Erythroblast (primary cell): ENCODE data around the gene GORASP2.

Experiments
- DNase-seq, 2 experiments: peaks; one replicate each; lab custom pipeline; 2025; lab: John Stamatoyannopoulos, UW
- GATA1 ChIP-seq: IDR thresholded peaks from 2 replicates; pipeline ENCODE4 v1.6.1; 2011; ENCODE audit warnings: low read depth, mild to moderate bottlenecking, control low read depth, low read length, moderate library complexity
- POLR2A ChIP-seq: IDR thresholded peaks from 2 replicates; pipeline ENCODE4 v1.6.1; 2011; ENCODE audit warnings: mild to moderate bottlenecking, low read length

GORASP2 gene

DNA sequence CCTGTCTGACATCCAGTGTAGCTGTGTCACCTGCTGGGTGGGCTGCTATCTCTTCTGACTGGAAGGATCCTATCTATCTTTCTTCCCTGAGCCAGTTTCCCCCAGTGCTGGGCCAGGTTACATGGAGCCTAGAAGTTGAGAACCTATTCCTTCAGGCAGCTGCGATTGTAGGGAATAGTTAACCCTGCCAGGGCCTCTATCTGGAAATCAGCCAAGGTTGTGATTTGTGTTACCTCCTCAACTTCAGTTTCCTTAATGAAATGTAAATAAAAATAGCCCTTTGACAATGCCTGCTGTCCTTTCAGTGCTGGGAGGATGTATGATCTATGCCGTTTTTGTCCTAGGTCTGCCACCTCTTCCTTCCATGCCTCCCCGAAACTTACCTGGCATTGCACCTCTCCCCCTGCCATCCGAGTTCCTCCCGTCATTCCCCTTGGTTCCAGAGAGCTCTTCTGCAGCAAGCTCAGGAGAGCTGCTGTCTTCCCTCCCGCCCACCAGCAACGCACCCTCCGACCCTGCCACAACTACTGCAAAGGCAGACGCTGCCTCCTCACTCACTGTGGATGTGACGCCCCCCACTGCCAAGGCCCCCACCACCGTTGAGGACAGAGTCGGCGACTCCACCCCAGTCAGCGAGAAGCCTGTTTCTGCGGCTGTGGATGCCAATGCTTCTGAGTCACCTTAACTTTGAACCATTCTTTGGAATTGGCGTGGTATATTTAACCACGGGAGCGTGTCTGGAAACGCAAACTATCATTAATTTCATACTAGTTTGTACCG, 36.6 kb downstream of the GORASP2 start:
- TF ChIP-seq POLR2A, result no peak
- TF ChIP-seq GATA1, result no peak
- no peak for DNase-seq

DNA sequence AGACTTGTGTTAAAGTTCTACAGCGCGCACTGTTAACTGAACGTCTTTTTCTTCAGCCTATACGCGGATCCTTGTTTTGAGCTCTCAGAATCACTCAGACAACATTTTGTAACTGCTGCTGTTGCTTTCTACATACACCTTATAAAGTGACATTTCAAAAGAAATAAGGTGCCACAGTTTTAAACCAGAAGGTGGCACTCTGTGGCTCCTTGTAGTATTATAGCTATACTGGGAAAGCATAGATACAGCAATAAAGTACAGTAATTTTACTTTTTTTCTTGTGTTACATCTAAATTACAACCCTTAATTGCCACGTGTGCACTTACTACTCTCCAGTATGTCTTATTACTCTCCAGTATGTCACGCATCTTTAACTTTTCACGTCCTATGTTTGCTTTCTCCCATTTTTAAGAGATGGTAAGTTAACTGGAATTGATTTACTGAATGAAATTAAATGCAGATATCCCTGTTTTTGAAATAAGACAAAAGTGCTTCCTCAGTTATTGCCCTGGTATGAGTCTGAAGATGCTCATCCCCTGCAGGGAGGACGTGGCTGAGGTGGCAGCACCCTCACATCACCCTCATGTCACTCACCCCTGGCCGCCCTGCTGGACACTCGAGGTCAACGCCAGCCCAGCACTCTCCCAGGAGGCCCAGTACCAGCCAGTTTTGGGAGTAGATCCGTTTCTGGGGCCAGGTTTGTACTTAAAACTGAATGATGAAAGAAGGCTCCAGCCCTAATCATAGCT, 37.8 kb downstream of the GORASP2 start:
- no peak for TF ChIP-seq GATA1
- no peak for TF ChIP-seq POLR2A
- DNase-seq, result peak; percentile 35 to 39

DNA sequence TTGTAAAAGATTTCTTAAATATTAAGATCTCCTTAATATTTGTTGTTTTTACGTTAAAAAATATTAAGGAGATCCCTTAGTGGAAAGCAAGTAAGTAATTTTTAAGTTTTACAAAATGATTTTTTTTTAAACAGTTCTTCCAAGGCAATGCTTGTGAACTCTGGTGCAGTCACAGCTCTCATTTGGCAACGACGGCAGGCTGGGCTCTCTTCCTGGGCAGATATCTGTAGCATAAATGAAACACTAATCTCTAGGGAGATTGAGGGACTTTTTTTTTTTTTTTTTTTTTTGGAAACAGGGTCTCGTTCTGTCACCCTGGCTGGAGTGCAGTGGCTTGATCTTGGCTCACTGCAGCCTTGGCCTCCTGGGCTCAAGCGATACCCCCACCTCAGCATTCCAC, 38.5 kb downstream of the GORASP2 start:
- TF ChIP-seq POLR2A (no peak), GATA1 (no peak)
- no peak for DNase-seq

DNA sequence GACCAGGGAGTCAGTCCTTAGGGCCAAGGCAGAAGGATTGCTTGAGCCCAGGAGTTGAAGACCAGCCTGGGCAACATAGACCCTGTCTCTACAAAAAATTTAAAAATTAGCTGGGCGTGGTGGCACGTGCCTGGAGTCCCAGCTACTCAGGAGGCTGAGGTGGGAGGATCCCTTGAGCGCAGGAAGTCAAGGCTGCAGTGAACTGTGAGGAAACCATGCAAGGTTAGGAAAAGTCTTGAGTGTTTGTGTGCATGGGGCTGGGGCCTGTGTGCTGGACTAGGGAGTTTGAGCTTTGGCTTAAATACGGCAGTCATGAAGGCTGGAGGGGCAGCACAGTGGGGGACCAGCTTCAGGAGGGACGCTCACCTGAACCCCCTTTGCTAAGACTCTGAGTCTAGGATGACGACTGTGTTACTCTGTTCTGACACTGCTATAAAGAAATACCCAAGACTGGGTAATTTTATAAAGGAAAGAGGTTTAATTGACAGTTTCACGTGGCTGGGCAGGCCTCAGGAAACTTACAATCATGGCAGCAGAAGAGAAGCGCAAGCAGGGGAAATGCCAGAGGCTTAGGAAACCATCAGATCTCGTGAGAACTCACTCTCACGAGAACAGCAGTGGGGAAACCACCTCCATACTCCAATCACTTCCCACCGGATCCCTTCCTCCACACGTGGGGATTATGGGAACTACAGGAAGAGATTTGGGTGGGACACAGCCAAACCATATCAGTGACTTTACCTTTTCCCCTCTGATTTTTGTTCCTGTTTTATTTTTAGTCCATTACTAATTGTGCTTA, 39.4 kb downstream of the GORASP2 start:
- TF ChIP-seq POLR2A, result no peak
- TF ChIP-seq GATA1, result no peak
- DNase-seq, result no peak

DNA sequence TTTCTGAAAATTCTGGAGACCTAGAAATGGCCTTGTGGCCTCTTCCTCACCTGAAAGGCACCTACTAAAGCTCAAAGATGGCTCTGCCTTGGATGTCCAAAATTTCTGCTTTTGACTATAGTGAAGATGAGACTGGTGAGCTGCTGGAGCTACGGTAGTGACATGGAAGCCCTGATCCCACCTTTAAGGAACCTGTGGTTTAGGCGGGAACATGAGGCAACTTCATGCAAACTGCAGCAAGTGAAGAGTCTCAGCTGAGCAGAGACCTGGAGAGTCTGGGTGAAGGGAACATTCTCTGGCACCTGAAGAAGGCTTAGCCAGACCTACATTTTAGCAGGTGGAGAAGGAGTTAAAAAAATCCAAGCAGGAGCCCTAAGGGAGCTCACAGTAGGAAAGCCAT, 40.0 kb downstream of the GORASP2 start:
- TF ChIP-seq POLR2A, result no peak

DNA sequence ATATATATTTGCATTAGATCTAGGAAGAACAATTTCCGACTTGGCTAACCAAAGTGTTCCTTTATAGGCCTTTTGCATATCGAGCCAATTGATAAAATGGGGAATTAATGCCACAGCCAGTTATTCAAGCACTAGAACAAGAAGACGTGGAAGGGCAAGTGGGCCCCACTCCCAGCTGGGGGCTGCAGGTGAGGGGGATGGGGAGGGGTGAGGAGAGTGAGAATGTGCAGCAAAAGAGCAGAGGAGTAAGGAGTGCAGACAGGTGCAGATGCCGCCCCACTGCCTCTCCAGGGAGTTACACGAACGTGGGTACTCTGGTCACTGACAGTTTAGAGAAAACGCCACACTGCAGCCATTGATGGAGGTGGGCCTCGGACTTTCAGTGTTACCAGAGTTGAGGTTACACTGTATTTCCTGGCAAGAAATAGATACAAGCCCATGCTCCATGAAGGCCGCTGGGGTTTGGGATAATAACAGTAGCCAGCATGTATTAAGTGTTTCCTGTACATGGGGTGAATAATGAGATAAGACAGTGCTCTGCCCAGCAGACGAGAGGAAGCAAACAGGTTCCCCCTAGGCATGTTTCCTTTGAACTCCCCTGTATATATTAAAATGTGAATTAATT, 40.9 kb downstream of the GORASP2 start:
- TF ChIP-seq GATA1 (no peak), POLR2A (no peak)
- no peak for DNase-seq

More for the DNA sequence above, 40.0 kb downstream of the GORASP2 start:
- no peak for DNase-seq

DNA sequence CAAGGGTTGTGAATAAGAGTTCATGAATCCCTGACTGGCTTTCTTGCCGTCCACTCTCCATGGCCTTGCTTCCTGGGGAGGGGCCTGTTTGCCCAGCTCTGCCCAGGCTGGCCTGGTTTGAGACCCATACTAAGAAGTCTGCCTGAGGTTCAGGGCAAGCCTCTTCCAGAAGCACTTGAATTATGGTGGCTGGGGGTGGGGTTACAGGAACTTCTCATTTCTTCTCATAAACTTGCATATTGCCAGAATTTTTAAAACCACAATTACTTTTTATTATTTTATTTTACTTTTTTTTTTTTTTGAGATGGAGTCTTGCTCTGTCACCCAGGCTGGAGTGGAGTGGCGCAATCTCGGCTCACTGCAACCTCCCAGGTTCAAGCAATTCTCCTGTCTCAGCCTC, 42.0 kb downstream of the GORASP2 start:
- TF ChIP-seq POLR2A (no peak), GATA1 (no peak)

DNA sequence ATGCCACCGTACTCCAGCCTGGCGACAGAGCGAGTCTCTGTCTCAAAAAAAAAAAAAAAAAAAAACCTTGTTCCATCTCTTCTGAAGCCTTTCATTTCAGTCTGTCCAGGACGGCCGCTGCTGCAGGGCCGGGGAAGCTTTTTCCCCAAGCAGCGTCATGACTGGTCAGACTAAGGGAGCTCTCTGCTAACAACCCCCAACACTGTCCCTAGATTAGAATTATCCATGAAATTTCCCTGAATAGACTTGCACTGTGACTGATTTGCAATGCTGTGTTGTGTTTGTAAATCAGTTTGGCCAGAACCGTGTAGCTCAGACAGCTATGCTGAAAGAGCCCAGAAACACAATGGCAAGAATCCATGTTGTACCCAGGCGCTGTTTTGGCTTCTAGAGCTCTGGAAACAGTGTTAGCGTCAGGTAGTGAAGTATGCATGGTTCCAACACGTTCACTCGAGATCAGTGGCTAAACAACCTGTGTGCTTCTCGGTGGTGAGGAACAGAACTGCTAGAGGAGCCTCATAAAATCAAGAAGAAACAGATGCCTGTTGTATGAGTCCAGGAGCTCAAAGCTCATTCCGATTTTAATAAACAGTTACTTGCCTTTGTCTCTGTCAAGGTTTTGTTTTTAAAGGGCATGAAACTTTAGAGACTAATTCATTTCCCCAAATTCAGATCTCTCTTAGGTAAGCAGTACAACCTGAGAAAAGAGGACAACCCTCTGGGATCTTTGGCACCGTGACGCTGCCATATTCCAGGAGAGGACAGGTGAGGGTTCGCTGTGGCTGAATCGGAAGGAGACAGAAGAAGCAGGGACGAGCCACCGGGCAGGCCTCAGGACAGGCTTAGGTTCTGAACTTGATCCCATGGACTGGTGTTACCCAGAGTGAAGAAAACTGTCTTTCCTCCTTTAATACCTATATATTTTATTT, 43.5 kb downstream of the GORASP2 start:
- TF ChIP-seq GATA1 (no peak), POLR2A (no peak)
- DNase-seq, result peak; percentile 13 to 19

More for the DNA sequence above, 42.0 kb downstream of the GORASP2 start:
- DNase-seq, result no peak

DNA sequence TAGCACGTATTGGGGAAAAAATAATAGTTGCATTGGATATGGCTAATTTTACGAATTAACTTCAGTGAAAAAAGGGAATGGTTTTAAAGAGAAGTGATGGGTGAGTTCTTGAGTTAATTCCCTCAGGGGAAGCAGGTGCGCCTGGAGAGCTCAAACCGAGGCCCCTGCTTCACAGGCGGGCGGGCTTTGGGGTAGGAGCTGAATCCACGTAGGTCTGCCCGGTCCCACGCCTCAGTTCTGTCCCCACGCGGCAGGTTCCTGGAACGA, 44.1 kb downstream of the GORASP2 start:
- no peak for DNase-seq
- TF ChIP-seq GATA1, result no peak
- no peak for TF ChIP-seq POLR2A

DNA sequence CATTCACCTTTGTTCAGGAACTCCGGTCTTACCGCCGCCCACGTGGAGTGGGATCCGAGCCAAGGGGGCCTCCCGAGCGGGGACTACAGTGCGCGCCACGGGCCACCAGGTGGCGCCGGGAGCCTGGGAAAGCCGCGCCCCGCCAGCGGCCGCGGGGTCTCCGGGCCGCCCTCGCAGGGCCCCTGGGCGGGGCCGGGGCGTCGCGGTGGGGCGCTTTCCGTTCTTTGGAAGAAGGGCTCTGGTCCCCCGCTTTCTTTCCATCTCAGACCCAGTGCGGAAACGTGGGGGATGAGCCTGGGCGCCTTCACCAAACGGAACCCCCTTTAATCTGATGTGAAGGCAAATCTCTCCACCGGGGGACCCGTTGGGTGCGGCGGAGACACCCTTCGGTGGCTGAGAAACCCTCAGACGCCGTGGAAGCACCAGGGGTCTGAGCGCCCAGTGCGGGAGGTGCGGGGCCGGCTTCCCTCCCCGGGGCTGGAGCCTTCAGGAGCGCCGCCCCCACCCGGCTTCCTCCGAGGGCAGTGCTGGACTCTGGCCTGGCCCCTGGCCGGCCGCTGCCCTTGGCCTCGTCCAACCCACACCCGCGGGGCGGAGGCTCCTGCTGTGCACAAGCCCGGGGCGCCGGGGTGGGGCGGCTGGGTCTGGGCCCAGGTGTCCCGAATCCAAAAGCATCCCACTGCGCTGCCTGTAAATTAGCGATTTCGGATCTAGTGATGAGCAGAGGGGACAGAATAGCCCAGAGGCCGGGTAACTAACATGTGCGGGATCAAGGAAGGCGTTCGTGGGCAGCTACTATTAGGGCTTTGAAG, 44.6 kb downstream of the GORASP2 start:
- no peak for TF ChIP-seq POLR2A
- no peak for TF ChIP-seq GATA1
- peak; percentile 87 to 94 for DNase-seq

DNA sequence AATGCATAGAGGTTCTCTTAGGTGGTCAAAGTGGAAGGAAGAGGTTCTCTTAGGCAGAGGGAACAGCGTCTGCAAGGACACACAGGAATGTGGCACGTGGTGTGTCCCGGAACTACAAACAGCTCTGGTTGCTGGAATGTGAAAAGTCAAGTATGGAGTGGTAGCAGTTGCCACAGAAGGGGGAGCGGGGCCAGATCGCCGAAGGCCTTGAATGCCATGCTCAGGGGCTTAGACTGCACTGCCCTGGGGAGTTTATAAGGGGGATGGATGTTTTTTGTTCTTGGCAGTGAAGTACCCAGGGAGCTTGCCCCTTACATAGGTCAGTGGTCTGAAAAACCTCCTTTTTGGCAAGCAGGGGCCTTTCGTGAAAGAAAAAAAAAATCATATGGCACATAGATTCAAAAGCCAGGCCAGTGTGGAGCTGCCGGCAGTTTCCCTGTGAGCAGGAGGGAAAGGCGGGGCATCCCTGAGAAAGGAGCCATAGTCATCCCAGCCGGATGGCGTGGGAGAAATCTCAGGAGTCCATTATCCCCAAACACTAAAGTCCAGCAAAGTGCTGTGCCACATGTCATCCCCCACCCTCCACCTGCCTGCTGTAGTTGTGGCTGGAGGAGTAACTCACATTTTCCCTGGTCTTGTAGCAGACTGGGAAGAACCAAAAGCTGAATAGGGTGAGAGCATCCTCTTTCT, 45.4 kb downstream of the GORASP2 start:
- DNase-seq, result no peak
- no peak for TF ChIP-seq GATA1
- TF ChIP-seq POLR2A, result no peak
